BE2C (cell line): ENCODE data around the gene HRK.

Experiments
- DNase-seq: peaks from one replicate; pipeline ENCODE4 v3.0.0-alpha.2; 2020
- H3K27me3 ChIP-seq: fragments of 250-450 bp; sonication (Bioruptor Pico); 2 replicates; pipeline ENCODE4 v1.5.1; 2020; ENCODE audit warnings: mild to moderate bottlenecking
- H3K36me3 ChIP-seq: fragments of 250-450 bp; sonication (Bioruptor Pico); 2 replicates; pipeline ENCODE4 v1.5.1; 2020; ENCODE audit warnings: mild to moderate bottlenecking
- H3K4me1 ChIP-seq: fragments of 250-450 bp; sonication (Bioruptor Pico); 2 replicates; pipeline ENCODE4 v1.5.1; 2020
- H3K4me3 ChIP-seq: 2 replicates; pipeline ENCODE4 v1.5.1; 2011; ENCODE audit warnings: low read depth, low read length
- H3K9me3 ChIP-seq: fragments of 250-450 bp; sonication (Bioruptor Pico); 2 replicates; pipeline ENCODE4 v1.5.1; 2020
- TF ChIP-seq, protein P1 (sequence below): IDR thresholded peaks from 2 replicates; pipeline ENCODE4 v1.5.1; 2012; ENCODE audit warnings: mild to moderate bottlenecking, low read depth, low read length

The HRK gene

DNA sequence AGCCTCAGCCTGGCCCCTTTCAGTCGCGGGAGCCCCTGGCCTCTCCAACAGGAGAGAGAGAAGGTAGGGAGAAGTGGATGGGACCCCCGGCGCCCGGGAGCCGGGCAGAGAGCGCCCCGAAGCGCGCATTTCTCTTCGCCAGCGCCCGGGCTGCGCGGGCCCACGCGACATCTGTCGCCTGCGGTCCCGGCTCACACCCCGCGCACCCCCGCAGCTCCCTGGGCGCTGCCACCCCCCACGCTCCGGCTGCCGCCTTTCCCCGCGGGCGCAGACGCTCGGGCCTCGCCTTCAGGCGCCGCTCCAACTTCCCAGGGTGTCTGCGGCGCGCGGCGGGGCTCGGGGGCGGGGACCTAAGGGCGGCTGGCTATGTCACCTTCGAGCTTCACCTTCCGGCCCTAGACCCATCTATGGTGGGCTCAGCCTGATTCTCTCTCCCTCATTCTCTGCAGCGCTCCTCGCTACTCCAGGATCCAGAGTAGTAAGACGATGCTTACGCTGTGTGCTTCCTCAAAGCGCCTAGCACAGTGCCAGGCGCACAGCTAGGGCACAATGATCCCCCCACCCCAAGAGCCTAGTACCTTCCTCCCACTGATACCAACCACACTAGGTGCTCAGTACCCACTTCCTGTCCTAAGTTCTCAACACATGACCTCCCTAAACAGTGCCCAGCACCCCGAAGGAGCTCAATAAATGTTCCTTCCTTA, 1.6 kb downstream of the HRK start:
- no peaks in the 10 kb centered on the region; the same call in 1 of the 2 replicates for H3K9me3 ChIP-seq
- peaks cover 66% of the 10 kb centered on the region for H3K27me3 ChIP-seq
- no peak for DNase-seq
- no peaks in the 10 kb centered on the region for H3K36me3 ChIP-seq
- peak overlapping the region; percentile 63 for H3K4me3 ChIP-seq
- H3K4me1 ChIP-seq: 0 out of 2 replicates have a peak, but pooled peaks cover under 1% of the 10 kb centered on the region
- TF ChIP-seq, protein P1, sequence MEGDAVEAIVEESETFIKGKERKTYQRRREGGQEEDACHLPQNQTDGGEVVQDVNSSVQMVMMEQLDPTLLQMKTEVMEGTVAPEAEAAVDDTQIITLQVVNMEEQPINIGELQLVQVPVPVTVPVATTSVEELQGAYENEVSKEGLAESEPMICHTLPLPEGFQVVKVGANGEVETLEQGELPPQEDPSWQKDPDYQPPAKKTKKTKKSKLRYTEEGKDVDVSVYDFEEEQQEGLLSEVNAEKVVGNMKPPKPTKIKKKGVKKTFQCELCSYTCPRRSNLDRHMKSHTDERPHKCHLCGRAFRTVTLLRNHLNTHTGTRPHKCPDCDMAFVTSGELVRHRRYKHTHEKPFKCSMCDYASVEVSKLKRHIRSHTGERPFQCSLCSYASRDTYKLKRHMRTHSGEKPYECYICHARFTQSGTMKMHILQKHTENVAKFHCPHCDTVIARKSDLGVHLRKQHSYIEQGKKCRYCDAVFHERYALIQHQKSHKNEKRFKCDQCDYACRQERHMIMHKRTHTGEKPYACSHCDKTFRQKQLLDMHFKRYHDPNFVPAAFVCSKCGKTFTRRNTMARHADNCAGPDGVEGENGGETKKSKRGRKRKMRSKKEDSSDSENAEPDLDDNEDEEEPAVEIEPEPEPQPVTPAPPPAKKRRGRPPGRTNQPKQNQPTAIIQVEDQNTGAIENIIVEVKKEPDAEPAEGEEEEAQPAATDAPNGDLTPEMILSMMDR: no peak

DNA sequence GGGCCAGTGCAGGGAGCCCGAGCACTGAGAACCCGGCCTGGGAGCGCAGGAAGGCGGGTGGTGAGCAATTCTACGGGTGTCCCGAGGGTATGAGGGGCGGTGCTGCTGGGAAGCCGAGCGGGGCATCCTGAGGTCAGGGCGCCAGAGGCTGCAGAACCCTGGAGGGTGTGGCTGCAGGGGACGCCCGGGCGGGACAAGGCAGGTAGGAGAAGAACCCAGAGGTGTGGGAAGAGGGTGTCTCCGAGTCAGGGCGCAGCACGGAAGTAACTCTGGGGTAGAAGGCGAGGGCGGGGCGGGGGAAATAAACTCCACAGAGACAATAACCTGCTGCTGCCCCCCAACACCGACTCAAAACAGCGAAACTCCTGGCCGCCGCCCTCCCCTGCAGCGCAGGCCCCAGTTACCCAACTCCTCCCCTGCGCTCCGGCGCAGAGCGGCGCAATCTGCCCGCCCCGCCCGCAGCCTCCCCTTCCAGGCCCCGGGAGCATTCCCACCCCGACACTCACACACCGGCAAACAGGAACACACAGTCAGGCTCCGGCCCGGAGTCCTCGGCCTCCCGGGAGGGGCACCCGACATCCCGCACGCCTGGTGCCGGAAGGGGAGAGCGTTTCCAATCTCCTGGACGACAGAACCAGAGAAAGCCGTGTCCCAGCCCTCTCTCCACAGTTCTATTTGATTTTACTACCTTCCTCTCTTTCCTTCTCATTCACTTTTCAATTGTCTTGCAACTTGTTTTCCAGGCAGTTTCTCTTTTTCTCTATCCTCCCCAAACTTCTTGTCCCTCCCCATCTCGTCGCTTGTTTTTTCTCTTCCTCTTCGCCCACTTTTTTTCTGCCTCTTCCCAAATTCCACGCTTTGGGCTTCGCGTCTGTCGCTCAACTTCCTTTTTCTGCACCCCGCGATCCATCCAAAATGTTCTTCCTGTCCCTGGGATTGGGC, 2.4 kb downstream of the HRK start:
- peak overlapping the region; percentile 63 for H3K4me3 ChIP-seq
- no peak for DNase-seq
- no peaks in the 10 kb centered on the region for H3K4me1 ChIP-seq
- TF ChIP-seq, protein P1: no peak
- no peaks in the 10 kb centered on the region; the same call in 1 of the 2 replicates for H3K9me3 ChIP-seq
- peaks cover 64% of the 10 kb centered on the region for H3K27me3 ChIP-seq
- no peaks in the 10 kb centered on the region for H3K36me3 ChIP-seq

DNA sequence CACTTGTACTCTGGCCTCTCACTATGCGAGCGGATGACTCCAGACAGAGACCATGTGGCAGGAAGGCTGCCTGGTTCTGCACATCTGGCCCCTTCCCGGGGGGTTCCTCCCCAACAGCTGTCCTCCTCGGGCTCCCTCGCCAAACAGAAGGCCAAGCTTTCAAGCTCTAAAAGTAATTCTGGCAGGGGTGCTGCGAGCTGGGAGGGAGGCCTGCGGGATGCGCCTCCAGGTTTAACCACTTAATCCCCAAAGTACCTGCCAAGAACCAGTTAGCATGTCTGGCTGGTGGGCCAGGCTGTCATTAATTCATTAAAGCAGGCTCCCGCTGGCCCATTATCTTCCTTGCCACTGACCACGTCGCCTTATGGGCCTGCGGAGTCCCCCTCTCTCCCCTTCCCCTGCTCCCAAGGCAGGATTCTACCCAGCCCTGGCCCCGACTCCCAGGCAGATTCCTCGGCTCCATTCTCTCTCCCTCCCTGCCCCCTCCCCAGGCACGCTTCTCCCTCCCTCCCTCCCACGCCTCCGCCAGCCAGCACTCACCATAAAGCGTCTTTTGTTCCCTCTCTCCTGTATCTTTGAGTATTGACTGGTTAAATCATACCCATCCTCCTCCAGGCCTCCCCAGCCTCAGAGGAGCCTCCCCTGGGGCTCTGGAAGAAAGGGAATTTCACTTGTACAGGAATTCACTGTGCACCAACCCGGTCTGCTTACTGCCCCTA, 4.9 kb downstream of the HRK start:
- Histone ChIP-seq H3K4me1 (no peaks in the 10 kb centered on the region), H3K27me3 (peaks cover 40% of the 10 kb centered on the region), H3K4me3 (no peak overlapping the region), H3K36me3 (no peaks in the 10 kb centered on the region), H3K9me3 (no peaks in the 10 kb centered on the region; the same call in 1 of the 2 replicates)
- peak; percentile 18 for DNase-seq
- TF ChIP-seq, protein P1: no peak

DNA sequence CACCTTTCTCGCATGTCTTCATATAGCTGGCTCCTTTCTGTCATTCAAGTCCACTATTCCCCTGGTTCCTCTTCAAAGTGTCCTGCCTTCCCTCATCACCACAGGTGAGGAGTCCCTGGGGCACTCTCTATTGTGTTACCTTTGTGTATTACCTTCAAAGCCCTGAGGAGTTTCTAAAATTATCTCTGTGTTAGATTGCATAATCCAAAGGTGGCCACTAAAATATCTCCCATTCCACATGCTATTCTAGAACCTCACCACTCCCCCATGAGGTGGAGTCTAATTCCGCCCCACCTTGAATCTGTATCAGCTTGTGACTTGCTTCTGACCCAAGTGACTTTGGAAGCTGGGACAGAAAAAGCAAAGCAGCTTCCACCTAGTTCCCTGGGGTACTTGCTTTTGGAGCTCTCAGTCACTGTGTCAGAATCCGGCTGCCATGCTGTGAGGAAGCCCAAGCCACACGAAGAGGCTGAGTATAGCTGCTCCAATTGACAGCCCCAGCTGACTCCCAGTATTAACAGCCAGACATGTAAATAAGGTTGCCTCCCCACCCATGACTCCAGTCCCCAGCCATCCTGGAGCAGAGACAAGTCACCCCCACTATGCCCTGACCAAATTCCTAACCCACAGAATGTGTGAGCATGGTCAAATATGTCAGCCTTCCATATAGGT, 6.8 kb downstream of the HRK start:
- TF ChIP-seq, protein P1: no peak
- no peak overlapping the region for H3K4me3 ChIP-seq
- no peak for DNase-seq
- H3K4me1 ChIP-seq: no peaks in the 10 kb centered on the region
- H3K9me3 ChIP-seq: no peaks in the 10 kb centered on the region; the same call in 1 of the 2 replicates
- H3K27me3 ChIP-seq: peaks cover 22% of the 10 kb centered on the region
- no peaks in the 10 kb centered on the region for H3K36me3 ChIP-seq

DNA sequence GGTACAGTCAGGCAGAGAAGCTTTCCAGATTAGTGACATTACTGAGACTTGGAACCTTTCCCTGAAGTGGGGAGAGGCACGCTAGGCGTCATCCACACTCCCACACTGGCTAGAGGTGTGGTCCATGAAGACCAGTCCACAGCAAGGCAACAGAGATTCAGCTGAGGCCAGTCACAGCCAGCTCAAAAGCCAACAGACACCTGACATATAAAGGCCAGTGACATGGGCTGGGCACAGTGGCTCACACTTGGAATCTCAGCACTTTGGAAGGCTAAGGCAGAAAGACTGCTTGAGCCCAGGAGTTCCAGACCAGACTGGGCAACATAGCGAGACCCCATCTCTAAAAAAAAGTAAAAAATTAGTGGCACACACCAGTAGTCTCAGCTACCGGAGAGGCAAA, 10.9 kb downstream of the HRK start:
- Histone ChIP-seq H3K9me3 (no peaks in the 10 kb centered on the region; the same call in 1 of the 2 replicates), H3K36me3 (no peaks in the 10 kb centered on the region), H3K27me3 (no peaks in the 10 kb centered on the region), H3K4me1 (no peaks in the 10 kb centered on the region), H3K4me3 (no peak overlapping the region)
- DNase-seq: no peak
- TF ChIP-seq, protein P1: no peak
